Psoas muscle (tissue), 8 donors: ENCODE measurements around the gene PACS1. TPM values are rescaled to one million over a fixed set of nuclear protein-coding genes. Genes with fewer than 3 reads are reported as not detected.

Source experiments
- ATAC-seq, 4 donors: fragments of 200-7000 bp; cut with Tn5 transposase; one replicate each; pipeline ENCODE4 v1.9.1; 2020; ENCODE audit warnings: moderate library complexity in 3 of 4, mild to moderate bottlenecking in 2 of 4
- DNase-seq, 2 donors: peaks; one replicate each; pipeline ENCODE4 v3.0.0-alpha.2; 2020
- H3K27ac ChIP-seq: fragments of 200-600 bp; one replicate; pipeline ENCODE4 v1.8.0; 2022
- H3K27me3 ChIP-seq, 3 donors: fragments of 200-600 bp in 1 of 3; one replicate each; pipeline versions ENCODE4 v1.6.1 to v1.8.0; 2013 to 2022; ENCODE audit warnings: low read length in 2 of 3, mild to moderate bottlenecking in 2 of 3, moderate library complexity in 1 of 3; ENCODE audit not compliant: insufficient read depth in 3 of 3
- H3K36me3 ChIP-seq, 2 donors: fragments of 200-600 bp in 1 of 2; one replicate each; pipeline versions ENCODE4 v1.6.1 to v1.8.0; 2013 to 2022; ENCODE audit warnings: low read depth in 1 of 2, mild to moderate bottlenecking in 1 of 2, moderate library complexity in 1 of 2; ENCODE audit not compliant: insufficient read depth in 1 of 2
- H3K4me1 ChIP-seq: fragments of 200-600 bp; one replicate; pipeline ENCODE4 v1.8.0; 2022
- H3K4me3 ChIP-seq: fragments of 200-600 bp; one replicate; pipeline ENCODE4 v1.8.0; 2022; ENCODE audit warnings: mild to moderate bottlenecking
- H3K9me3 ChIP-seq: fragments of 200-600 bp; one replicate; pipeline ENCODE4 v1.8.0; 2022
- CTCF ChIP-seq: fragments of 200-600 bp; IDR thresholded peaks from one replicate; pipeline ENCODE4 v1.8.0; 2022; ENCODE audit warnings: antibody characterized with exemption
- WGBS, 3 donors: extraction: QIAGEN DNeasy Blood & Tissue Kit; methylation state at CpG; one replicate each; pipeline versions ENCODE4 v1.1.6 to v1.1.7; 2013; 5-methylcytosine and 5-hydroxymethylcytosine counted together
- intact Hi-C, 2 donors: fragments of 100-400 bp; cut with DNase I; formaldehyde crosslinking; loops; one replicate each; pipeline versions ENCODE4 v1.11.0 to v1.14.2; 2022
- polyA plus RNA-seq, 3 donors: library from polyadenylated mRNA; stranded (reverse); fragments of 200-250 nt; gene quantifications; one replicate each; pipeline ENCODE4 v1.2.3, GENCODE V29; 2013
- total RNA-seq, 4 donors: library from RNA; stranded (reverse); fragmentation: NEBNext Ultra II Directional in 2 of 4; extraction: Animal tissue kit (Norgen Biotek cat#: 25700) in 2 of 4; gene quantifications; one replicate each; pipeline versions ENCODE4 v1.2.1 to v1.2.4, GENCODE V29; 2021 to 2023
- donor health status: healthy with polysubstance abuse.
- donor health status: DM: no; HTN: no; CAD: no; lungs with moderate emphysema.
- donor health status: Bipolar disorder and iron deficiency.
- donor health status: healthy.
- donor health status: DM: yes; HTN: yes; CAD: no.
- donor health status: DM: no; HTN: no; CAD: no.
- donor health status: DM: no; HTN: no; CAD: no.
- donor health status: DM: yes; HTN: yes; CAD: no.

The PACS1 gene
- total and polyA plus RNA-seq, 7 donors = 7.4 to 27.8 (median 16.3) TPM

DNA sequence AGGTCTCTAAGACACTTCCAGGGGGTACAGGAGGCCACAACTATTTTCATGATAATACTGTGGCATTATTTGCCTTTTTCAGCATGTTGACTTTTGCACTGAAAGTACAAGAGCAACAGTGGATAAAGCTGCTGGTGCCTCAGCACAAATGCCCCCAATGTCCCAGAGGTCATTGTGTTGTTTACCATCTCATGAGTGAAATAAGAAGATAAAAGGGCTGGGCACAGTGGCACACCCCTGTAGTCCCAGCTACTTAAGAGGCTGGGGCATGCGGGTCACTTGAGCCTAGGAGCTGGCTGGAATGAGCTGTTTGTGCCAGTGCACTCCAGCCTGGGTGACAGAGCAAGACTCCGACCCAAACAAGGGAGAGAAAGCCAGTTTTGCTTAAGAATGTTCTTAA, 125.8 kb downstream of the PACS1 start:
- peaks cover 6% of the 10 kb centered on the region for H3K9me3 ChIP-seq
- intact Hi-C loops = loop anchor here in 1 of 2 donors (10.0 kb wide), 1 partner anchor 91 kb away; no protein-coding TSS in a partner anchor
- ATAC-seq (no peak), DNase-seq (no peak)
- no peak for TF ChIP-seq CTCF
- 87 to 90% (median 89%) methylated on average over 2 of the region's 2 CpGs for WGBS, 3 donors
- H3K36me3 ChIP-seq = peaks cover 0 to 49% of the 10 kb centered on the region in 2 donors
- H3K4me1 ChIP-seq = no peaks in the 10 kb centered on the region
- H3K4me3 ChIP-seq = no peak overlapping the region
- no peaks in the 10 kb centered on the region for H3K27me3 ChIP-seq
- no peak overlapping the region for H3K27ac ChIP-seq

- intact Hi-C loops = no loop called here
- Histone ChIP-seq H3K27me3 (no peaks in the 10 kb centered on the region), H3K27ac (no peak overlapping the region), H3K4me1 (no peaks in the 10 kb centered on the region), H3K36me3 (no peaks in the 10 kb centered on the region), H3K4me3 (no peak overlapping the region), H3K9me3 (peaks cover 23% of the 10 kb centered on the region)
- ATAC-seq = no peak
- WGBS, 3 donors = 91 to 96% (median 92%) methylated on average over 3 of the region's 3 CpGs
- no peak for DNase-seq
- no peak for TF ChIP-seq CTCF
Measured at GRCh38 chr11:66203847-66204246, 133.8 kb downstream of the PACS1 start.

GRCh38 chr11:66204412-66204811, 134.3 kb downstream of the PACS1 start:
- no peak for ATAC-seq
- Histone ChIP-seq H3K9me3 (peaks cover 23% of the 10 kb centered on the region), H3K4me1 (no peaks in the 10 kb centered on the region), H3K27me3 (no peaks in the 10 kb centered on the region), H3K4me3 (no peak overlapping the region), H3K36me3 (no peaks in the 10 kb centered on the region), H3K27ac (no peak overlapping the region)
- no peak for TF ChIP-seq CTCF
- WGBS, 3 donors = 98 to 99% (median 99%) methylated on average over 3 of the region's 3 CpGs
- DNase-seq = no peak
- intact Hi-C loops = no loop called here

DNA sequence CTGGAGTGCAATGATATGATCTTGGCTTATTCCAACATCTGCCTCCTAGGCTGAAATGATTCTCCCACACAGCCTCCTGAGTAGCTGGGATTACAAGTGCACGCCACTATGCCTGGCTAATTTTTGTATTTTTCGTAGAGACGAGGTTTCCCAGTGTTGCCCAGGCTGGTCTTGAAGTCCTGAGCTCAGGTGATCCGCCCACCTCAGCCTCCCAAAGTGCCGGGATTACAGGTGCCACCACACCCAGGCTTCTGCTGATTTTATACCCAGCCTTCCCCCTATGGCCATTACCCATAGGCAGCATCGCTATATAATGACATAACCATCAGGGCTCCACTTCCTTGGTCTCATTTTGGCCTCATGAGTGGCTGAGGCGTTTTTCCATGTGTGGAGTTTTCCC, 137.7 kb downstream of the PACS1 start:
- DNase-seq = no peak
- Histone ChIP-seq H3K36me3 (peaks cover 2 to 22% of the 10 kb centered on the region in 2 donors), H3K27ac (no peak overlapping the region), H3K4me1 (no peaks in the 10 kb centered on the region), H3K27me3 (no peaks in the 10 kb centered on the region), H3K9me3 (peaks cover 11% of the 10 kb centered on the region), H3K4me3 (no peak overlapping the region)
- intact Hi-C loops = no loop called here
- 85 to 94% (median 90%) methylated on average over 7 of the region's 7 CpGs for WGBS, 3 donors
- ATAC-seq = no peak
- no peak for TF ChIP-seq CTCF

GRCh38 chr11:66211100-66211499, 141.0 kb downstream of the PACS1 start:
- Histone ChIP-seq H3K27ac (no peak overlapping the region), H3K27me3 (no peaks in the 10 kb centered on the region), H3K36me3 (peaks cover 2 to 36% of the 10 kb centered on the region in 2 donors), H3K4me3 (no peak overlapping the region), H3K9me3 (no peaks in the 10 kb centered on the region), H3K4me1 (no peaks in the 10 kb centered on the region)
- intact Hi-C loops = no loop called here
- WGBS, 3 donors = 84 to 89% (median 89%) methylated on average over 8 of the region's 8 CpGs
- DNase-seq (no peak), ATAC-seq (no peak)
- no peak for TF ChIP-seq CTCF
